Stimulated activated naive B cell treated with anti-CD40 and anti-IgM and Interleukin-4, amounts not matched to agents 10 μg/mL and 1 μg/mL and 100 μg/mL, for 72 hours (primary cell): Measurements from ENCODE around the gene ACOX1.

Source experiments
- ATAC-seq, 2 donors: fragments of 150-1000 bp; cut with Tn5 transposase; replicated peaks; 2 replicates each; pipeline ENCODE4 v1.10.0; 2021; ENCODE audit warnings: moderate library complexity in 1 of 2
- DNase-seq: peaks from one replicate; pipeline ENCODE4 v3.0.0; 2021
- H3K27ac Mint-ChIP-seq: one replicate; pipeline ENCODE4 v1.8.0; 2022; ENCODE audit warnings: mild to moderate bottlenecking, mixed read lengths
- H3K27me3 Mint-ChIP-seq, 2 donors: one replicate each; pipeline ENCODE4 v1.8.0; 2022; ENCODE audit warnings: mixed read lengths in 2 of 2
- H3K36me3 Mint-ChIP-seq, 2 donors: one replicate each; pipeline ENCODE4 v1.8.0; 2022; ENCODE audit warnings: mixed read lengths in 2 of 2, mild to moderate bottlenecking in 1 of 2
- H3K4me1 Mint-ChIP-seq, 2 donors: one replicate each; pipeline ENCODE4 v1.8.0; 2022; ENCODE audit warnings: mixed read lengths in 2 of 2, mild to moderate bottlenecking in 1 of 2
- H3K4me3 Mint-ChIP-seq, 2 donors: one replicate each; pipeline ENCODE4 v1.8.0; 2022; ENCODE audit warnings: mild to moderate bottlenecking in 2 of 2, mixed read lengths in 2 of 2, moderate library complexity in 1 of 2
- H3K9me3 Mint-ChIP-seq, 2 donors: one replicate each; pipeline ENCODE4 v1.8.0; 2022; ENCODE audit warnings: mixed read lengths in 2 of 2, mild to moderate bottlenecking in 1 of 2

ACOX1 gene

GRCh38 chr17:75978938-75979704, at the start of gene ACOX1, which contains the start of gene TEN1:
Gene ACOX1, minus strand, starts transcription at chr17:75979166. Its CDS starts 93 bp downstream, at chr17:75979073.
Gene TEN1, plus strand, starts transcription at chr17:75979240. Its CDS starts 6,953 bp downstream, at chr17:75986193.
- no peaks in the 10 kb centered on the region for H3K27me3 Mint-ChIP-seq
- H3K4me3 Mint-ChIP-seq, result peak within 1 kb of the TSS; percentile 99 to 100
- no peaks in the 10 kb centered on the region for H3K9me3 Mint-ChIP-seq
- DNase-seq (peak; percentile 93), ATAC-seq (peak; percentile 95 to 97)
- peak within 1 kb of the TSS; percentile 100 for H3K27ac Mint-ChIP-seq
- H3K36me3 Mint-ChIP-seq, result peaks cover 6 to 9% of the 10 kb centered on the region in 2 donors
- peaks cover 7 to 44% of the 10 kb centered on the region in 2 donors for H3K4me1 Mint-ChIP-seq

- Mint-ChIP-seq H3K36me3 (no peaks in the 10 kb centered on the region), H3K27ac (no peak within 1 kb of the TSS), H3K9me3 (no peaks in the 10 kb centered on the region), H3K4me3 (peak within 1 kb of the TSS in 1 of 2 donors; percentile 52), H3K27me3 (peaks cover 0 to 14% of the 10 kb centered on the region in 2 donors), H3K4me1 (peaks cover 11 to 12% of the 10 kb centered on the region in 2 donors)
- ATAC-seq, result peak in 1 of 2 donors; percentile 52
- no peak for DNase-seq
Observed at GRCh38 chr17:76027159-76027839, 48.3 kb upstream of the ACOX1 start, which contains the start of gene EVPL. Gene EVPL, minus strand, starts transcription at chr17:76027306. Its CDS starts 108 bp downstream, at chr17:76027198.

- ATAC-seq (peak in 1 of 2 donors; percentile 11), DNase-seq (no peak)
- Mint-ChIP-seq H3K36me3 (no peaks in the 10 kb centered on the region), H3K27me3 (peaks cover 0 to 14% of the 10 kb centered on the region in 2 donors), H3K4me1 (peaks cover 11 to 12% of the 10 kb centered on the region in 2 donors), H3K9me3 (no peaks in the 10 kb centered on the region), H3K27ac (no peak overlapping the region), H3K4me3 (no peak overlapping the region)
Observed at GRCh38 chr17:76026714-76027158, 47.8 kb upstream of the ACOX1 start.

- Mint-ChIP-seq H3K36me3 (no peaks in the 10 kb centered on the region), H3K4me3 (no peak overlapping the region), H3K4me1 (peaks cover 11 to 12% of the 10 kb centered on the region in 2 donors), H3K27me3 (peaks cover 0 to 14% of the 10 kb centered on the region in 2 donors), H3K9me3 (no peaks in the 10 kb centered on the region), H3K27ac (no peak overlapping the region)
- ATAC-seq (no peak), DNase-seq (no peak)
Observed at GRCh38 chr17:76025294-76025693, 46.3 kb upstream of the ACOX1 start.

DNA sequence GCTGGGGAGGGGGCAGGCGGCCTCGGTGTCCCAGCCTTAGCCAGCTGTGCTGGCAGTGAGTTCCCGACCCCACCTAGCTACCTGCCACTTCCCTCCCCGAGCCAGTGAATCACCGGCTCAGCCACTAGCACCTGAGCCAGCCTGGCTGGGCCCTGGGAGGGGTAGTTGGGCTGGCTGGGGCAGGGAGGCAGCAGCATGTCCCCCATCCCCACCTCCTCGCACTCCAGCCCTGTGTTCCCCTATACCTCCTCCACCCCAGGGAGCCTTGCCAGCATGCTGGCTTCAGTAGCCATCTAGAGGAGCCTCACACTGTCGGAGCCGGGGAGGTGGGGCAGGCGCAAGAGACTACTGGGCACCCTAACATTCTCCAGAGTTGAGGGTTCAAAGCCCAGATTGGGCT, 45.4 kb upstream of the ACOX1 start:
- H3K4me3 Mint-ChIP-seq, result no peak overlapping the region
- H3K36me3 Mint-ChIP-seq, result no peaks in the 10 kb centered on the region
- DNase-seq, result no peak
- no peaks in the 10 kb centered on the region for H3K9me3 Mint-ChIP-seq
- H3K4me1 Mint-ChIP-seq, result peaks cover 5 to 6% of the 10 kb centered on the region in 2 donors
- H3K27ac Mint-ChIP-seq, result no peak overlapping the region
- ATAC-seq, result no peak
- H3K27me3 Mint-ChIP-seq, result peaks cover 0 to 8% of the 10 kb centered on the region in 2 donors

- DNase-seq (no peak), ATAC-seq (no peak)
- no peak overlapping the region for H3K27ac Mint-ChIP-seq
- peaks cover under 1 to 3% of the 10 kb centered on the region in 2 donors for H3K4me1 Mint-ChIP-seq
- no peaks in the 10 kb centered on the region for H3K36me3 Mint-ChIP-seq
- H3K4me3 Mint-ChIP-seq, result no peak overlapping the region
- peaks cover 0 to 6% of the 10 kb centered on the region in 2 donors for H3K27me3 Mint-ChIP-seq
- H3K9me3 Mint-ChIP-seq, result no peaks in the 10 kb centered on the region
Observed at GRCh38 chr17:76023900-76024237, 44.9 kb upstream of the ACOX1 start.

DNA sequence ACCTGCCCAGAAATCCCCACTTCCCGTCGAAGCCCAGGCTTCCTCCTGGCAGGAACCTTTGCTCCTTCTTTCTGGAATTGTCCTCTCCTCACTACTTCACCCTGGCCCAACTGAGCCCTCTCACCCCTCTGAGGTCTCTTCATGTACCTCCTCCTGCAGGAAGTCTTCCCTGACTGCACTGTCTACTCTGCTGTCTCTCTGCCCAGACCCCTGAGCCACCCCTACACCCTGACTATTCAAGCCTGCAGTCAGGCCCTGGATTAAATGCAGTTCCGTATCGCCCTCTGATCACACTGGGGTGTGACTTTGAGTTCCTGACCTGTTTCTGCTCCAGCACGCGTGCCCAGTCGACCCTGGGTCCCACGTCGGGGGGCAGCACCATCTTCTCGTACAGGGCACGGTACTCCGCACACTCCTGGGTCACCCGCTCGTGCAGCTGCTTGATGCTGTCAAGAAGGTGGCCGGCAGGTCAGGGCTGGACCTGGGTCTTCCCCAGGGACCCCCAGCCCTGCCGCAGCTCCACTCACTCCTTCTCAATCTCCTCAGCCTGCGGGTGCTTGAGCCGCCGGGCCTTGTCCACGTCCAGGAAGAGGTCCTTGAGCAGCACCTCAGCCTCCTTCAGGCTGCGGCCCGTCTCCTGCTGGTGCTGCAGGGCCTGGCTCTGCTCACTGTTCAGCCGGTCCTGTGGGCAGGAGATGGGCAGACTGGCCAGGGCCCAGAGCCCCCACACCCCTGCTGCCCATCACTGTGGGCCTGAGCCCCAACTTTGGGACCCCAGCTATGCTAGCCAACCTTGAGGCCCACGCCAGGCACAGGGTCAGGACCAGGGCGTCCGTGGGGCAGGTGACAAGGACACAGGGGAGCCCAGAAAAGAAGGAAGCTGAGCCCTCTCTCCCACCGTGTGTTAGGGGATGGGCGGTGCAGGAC, 44.3 kb upstream of the ACOX1 start:
- no peak for DNase-seq
- ATAC-seq, result no peak
- Mint-ChIP-seq H3K9me3 (no peaks in the 10 kb centered on the region), H3K27me3 (peaks cover 0 to 6% of the 10 kb centered on the region in 2 donors), H3K4me1 (peaks cover 0 to 3% of the 10 kb centered on the region in 2 donors), H3K4me3 (no peak overlapping the region), H3K36me3 (no peaks in the 10 kb centered on the region), H3K27ac (no peak overlapping the region)

- Mint-ChIP-seq H3K27ac (no peak overlapping the region), H3K27me3 (peaks cover 0 to 6% of the 10 kb centered on the region in 2 donors), H3K36me3 (no peaks in the 10 kb centered on the region), H3K4me3 (no peak overlapping the region), H3K4me1 (peaks cover 0 to 2% of the 10 kb centered on the region in 2 donors), H3K9me3 (no peaks in the 10 kb centered on the region)
- ATAC-seq (no peak), DNase-seq (no peak)
Observed at GRCh38 chr17:76022285-76022684, 43.3 kb upstream of the ACOX1 start.

DNA sequence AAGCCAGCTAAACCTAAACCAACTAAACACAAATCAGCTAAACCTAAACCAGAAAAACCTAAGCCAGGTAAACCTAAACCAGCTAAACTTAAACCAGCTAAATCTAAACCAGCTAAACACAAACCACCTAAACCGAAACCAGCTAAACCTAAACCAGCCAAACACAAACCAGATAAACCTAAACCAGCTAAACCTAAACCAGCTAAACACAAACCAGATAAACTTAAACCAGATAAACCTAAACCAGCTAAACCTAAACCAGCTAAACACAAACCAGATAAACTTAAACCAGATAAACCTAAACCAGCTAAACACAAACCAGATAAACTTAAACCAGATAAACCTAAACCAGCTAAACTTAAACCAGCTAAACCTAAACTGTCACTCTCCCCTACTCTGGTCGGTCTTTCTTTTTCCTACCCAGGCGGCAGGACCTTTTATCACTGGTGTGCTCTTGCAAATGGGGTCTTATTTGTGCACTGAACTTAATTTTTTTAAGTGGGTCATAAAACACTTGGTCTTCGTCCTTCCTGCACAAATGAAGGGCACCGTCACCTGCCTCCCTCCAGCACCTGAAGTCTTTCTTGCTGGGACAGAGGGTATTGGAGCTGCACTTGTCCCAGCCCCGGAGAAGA, 41.0 kb upstream of the ACOX1 start:
- no peaks in the 10 kb centered on the region for H3K9me3 Mint-ChIP-seq
- H3K4me1 Mint-ChIP-seq, result no peaks in the 10 kb centered on the region
- H3K4me3 Mint-ChIP-seq, result no peak overlapping the region
- H3K36me3 Mint-ChIP-seq, result no peaks in the 10 kb centered on the region
- H3K27me3 Mint-ChIP-seq, result peaks cover 0 to 6% of the 10 kb centered on the region in 2 donors
- H3K27ac Mint-ChIP-seq, result peak overlapping the region; percentile 22
- DNase-seq (no peak), ATAC-seq (no peak)

GRCh38 chr17:76018801-76019200, 39.8 kb upstream of the ACOX1 start:
- peaks cover 0 to 12% of the 10 kb centered on the region in 2 donors for H3K27me3 Mint-ChIP-seq
- no peaks in the 10 kb centered on the region for H3K36me3 Mint-ChIP-seq
- H3K27ac Mint-ChIP-seq, result no peak overlapping the region
- H3K4me1 Mint-ChIP-seq, result peaks cover 6 to 7% of the 10 kb centered on the region in 2 donors
- H3K9me3 Mint-ChIP-seq, result no peaks in the 10 kb centered on the region
- ATAC-seq, result no peak
- H3K4me3 Mint-ChIP-seq, result no peak overlapping the region
- DNase-seq, result no peak

DNA sequence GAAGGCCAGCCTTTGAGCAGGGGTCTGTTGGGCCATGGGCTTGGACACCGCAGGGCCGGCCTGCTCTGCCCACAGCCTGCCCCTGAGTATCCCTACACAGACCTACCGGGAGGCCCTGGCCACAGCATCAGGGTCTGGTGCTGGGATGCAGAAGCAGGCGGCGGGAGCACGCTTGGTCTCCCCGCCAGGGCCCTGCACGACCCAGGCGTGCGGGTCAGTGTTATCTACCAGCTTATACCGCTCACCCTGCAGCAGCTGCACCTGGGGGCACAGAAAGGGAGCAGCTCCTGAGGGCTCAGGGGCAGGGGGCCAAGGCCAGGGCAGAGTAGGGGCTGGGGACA, 39.3 kb upstream of the ACOX1 start:
- no peak overlapping the region for H3K27ac Mint-ChIP-seq
- peaks cover 6 to 7% of the 10 kb centered on the region in 2 donors for H3K4me1 Mint-ChIP-seq
- peaks cover 0 to 15% of the 10 kb centered on the region in 2 donors for H3K27me3 Mint-ChIP-seq
- H3K36me3 Mint-ChIP-seq, result no peaks in the 10 kb centered on the region
- no peak for DNase-seq
- no peak for ATAC-seq
- H3K9me3 Mint-ChIP-seq, result no peaks in the 10 kb centered on the region
- H3K4me3 Mint-ChIP-seq, result no peak overlapping the region

DNA sequence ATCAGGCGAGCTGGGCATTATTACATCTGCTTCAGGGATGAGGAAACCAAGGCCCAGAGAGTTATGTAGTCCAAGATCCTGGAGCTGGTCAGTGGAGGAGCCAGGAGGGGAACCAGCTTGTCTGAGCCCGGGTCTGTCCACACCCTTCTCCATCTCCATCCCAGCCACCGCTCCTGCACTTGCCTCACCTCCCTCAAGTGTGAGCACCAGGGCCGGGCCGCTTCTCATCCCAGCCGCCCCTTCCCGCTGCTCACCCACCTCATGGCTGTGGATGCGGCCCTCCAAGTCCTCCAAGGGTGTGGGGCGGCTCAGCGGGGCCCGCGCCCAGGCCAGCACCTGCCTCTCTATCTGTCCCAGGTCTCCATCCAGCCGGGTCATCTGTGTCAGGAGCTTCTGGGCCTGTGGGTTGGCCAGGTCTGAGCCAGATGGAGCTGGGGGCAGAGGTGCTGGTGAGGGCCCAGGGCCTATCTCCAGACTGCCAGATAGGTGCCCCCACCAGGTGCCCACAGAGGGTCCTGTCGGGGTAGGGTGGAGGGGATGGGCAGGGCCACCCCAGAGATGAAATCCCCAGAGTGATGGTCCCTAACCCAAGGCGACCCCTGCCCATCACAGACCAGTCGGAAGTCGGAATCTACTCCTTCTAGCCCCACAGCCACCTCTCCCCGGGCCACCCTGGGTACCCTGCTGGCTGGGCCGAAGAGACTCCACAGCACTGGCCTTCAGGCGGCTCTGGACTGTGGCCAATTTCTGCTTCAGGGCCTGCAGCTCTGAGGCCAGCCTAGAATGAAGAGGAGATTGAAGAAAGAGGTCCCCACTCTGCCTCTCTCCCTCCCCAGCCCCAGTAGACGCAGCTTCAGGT, 38.7 kb upstream of the ACOX1 start:
- H3K27me3 Mint-ChIP-seq, result peaks cover 0 to 10% of the 10 kb centered on the region in 2 donors
- no peak overlapping the region for H3K27ac Mint-ChIP-seq
- H3K36me3 Mint-ChIP-seq, result no peaks in the 10 kb centered on the region
- H3K4me1 Mint-ChIP-seq, result peaks cover 6 to 7% of the 10 kb centered on the region in 2 donors
- ATAC-seq, result no peak
- no peak for DNase-seq
- no peaks in the 10 kb centered on the region for H3K9me3 Mint-ChIP-seq
- H3K4me3 Mint-ChIP-seq, result no peak overlapping the region

- Mint-ChIP-seq H3K4me1 (peaks cover 6 to 7% of the 10 kb centered on the region in 2 donors), H3K9me3 (no peaks in the 10 kb centered on the region), H3K27me3 (peaks cover 0 to 9% of the 10 kb centered on the region in 2 donors), H3K27ac (no peak overlapping the region), H3K4me3 (no peak overlapping the region), H3K36me3 (no peaks in the 10 kb centered on the region)
- DNase-seq (no peak), ATAC-seq (no peak)
Observed at GRCh38 chr17:76014925-76015261, 35.9 kb upstream of the ACOX1 start.
